ENCODE measurements around the gene SLC15A2.
"Not testable (repeated sequence)": the region's sequence is repeated elsewhere in the genome, so short reads cannot be mapped to it uniquely, and the experiment has no call there.

Gene SLC15A2

GRCh38 chr3:121894301-121894990 is at the start of gene SLC15A2:
Gene SLC15A2 (plus strand): TSS chr3:121894401. CDS start chr3:121894477, 76 bp downstream.
- H3K4me3 ChIP-seq (ENCODE audit: low read depth, low read length), result no peak within 1 kb of the TSS
- no peak for TF ChIP-seq CTCF (IDR thresholded peaks at IDR 0.05; ENCODE audit: low read depth, low read length, missing control alignments)

GRCh38 chr3:121844892-121845291 is 49.3 kb upstream of the SLC15A2 start:
- H3K4me3 ChIP-seq (ENCODE audit: low read depth, low read length), result no peak overlapping the region
- TF ChIP-seq CTCF (IDR thresholded peaks at IDR 0.05; ENCODE audit: low read depth, low read length, missing control alignments), result no peak
- DNase-seq (ENCODE audit: low read depth), result no peak

More at GRCh38 chr3:121894301-121894990, at the start of gene SLC15A2:
- no peak for DNase-seq (ENCODE audit: low read depth)

- no peak for TF ChIP-seq CTCF (IDR thresholded peaks at IDR 0.05; ENCODE audit: low read depth, low read length, missing control alignments)
- no peak for DNase-seq (ENCODE audit: low read depth)
- H3K4me3 ChIP-seq (ENCODE audit: low read depth, low read length), result no peak overlapping the region
Observed at GRCh38 chr3:121852256-121852655, 41.9 kb upstream of the SLC15A2 start.

GRCh38 chr3:121855555-121855954 is 38.6 kb upstream of the SLC15A2 start:
- DNase-seq (ENCODE audit: low read depth), result no peak
- no peak overlapping the region for H3K4me3 ChIP-seq (ENCODE audit: low read depth, low read length)
- TF ChIP-seq CTCF (IDR thresholded peaks at IDR 0.05; ENCODE audit: low read depth, low read length, missing control alignments), result peak; percentile 26

- not testable (repeated sequence) for DNase-seq (ENCODE audit: low read depth); H3K4me3 ChIP-seq (ENCODE audit: low read depth, low read length)
Observed at GRCh38 chr3:121857778-121858177, 36.4 kb upstream of the SLC15A2 start.

GRCh38 chr3:121863247-121863646 is 31.0 kb upstream of the SLC15A2 start:
- not testable (repeated sequence) for DNase-seq (ENCODE audit: low read depth); H3K4me3 ChIP-seq (ENCODE audit: low read depth, low read length)

GRCh38 chr3:121863801-121864200 is 30.4 kb upstream of the SLC15A2 start:
- no peak for TF ChIP-seq CTCF (IDR thresholded peaks at IDR 0.05; ENCODE audit: low read depth, low read length, missing control alignments)
- H3K4me3 ChIP-seq (ENCODE audit: low read depth, low read length), result no peak overlapping the region
- no peak for DNase-seq (ENCODE audit: low read depth)

- no peak for TF ChIP-seq CTCF (IDR thresholded peaks at IDR 0.05; ENCODE audit: low read depth, low read length, missing control alignments)
- DNase-seq (ENCODE audit: low read depth), result no peak
- no peak overlapping the region for H3K4me3 ChIP-seq (ENCODE audit: low read depth, low read length)
Observed at GRCh38 chr3:121869736-121870135, 24.5 kb upstream of the SLC15A2 start.
